ENCODE results near the gene TEX2. TPM values are rescaled to one million over a fixed set of nuclear protein-coding genes. Genes with fewer than 3 reads are reported as not detected.
"Not testable (repeated sequence)": the region's sequence is repeated elsewhere in the genome, so short reads cannot be mapped to it uniquely, and the experiment has no call there.

The TEX2 gene
- total RNA-seq, 1 experiment from 2014 or later, result 29.6 TPM

- DNase-seq (ENCODE audit: low read depth, low spot score), result no peak
Observed at GRCh38 chr17:64245218-64246145, 17.6 kb downstream of the TEX2 start.

GRCh38 chr17:64244165-64244564, 18.9 kb downstream of the TEX2 start:
- in situ Hi-C loops (cut with HindIII; ENCODE audit: low pct_unique_long_range_greater_than_20kb, low sequenced_read_pairs), result no loop called here
- no peak for DNase-seq (ENCODE audit: low read depth, low spot score)

More at GRCh38 chr17:64245218-64246145, 17.6 kb downstream of the TEX2 start:
- in situ Hi-C loops (cut with HindIII; ENCODE audit: low pct_unique_long_range_greater_than_20kb, low sequenced_read_pairs), result no loop called here

GRCh38 chr17:64243340-64243739, 19.7 kb downstream of the TEX2 start:
- DNase-seq (ENCODE audit: low read depth, low spot score), result no peak
- in situ Hi-C loops (cut with HindIII; ENCODE audit: low pct_unique_long_range_greater_than_20kb, low sequenced_read_pairs), result no loop called here

DNA sequence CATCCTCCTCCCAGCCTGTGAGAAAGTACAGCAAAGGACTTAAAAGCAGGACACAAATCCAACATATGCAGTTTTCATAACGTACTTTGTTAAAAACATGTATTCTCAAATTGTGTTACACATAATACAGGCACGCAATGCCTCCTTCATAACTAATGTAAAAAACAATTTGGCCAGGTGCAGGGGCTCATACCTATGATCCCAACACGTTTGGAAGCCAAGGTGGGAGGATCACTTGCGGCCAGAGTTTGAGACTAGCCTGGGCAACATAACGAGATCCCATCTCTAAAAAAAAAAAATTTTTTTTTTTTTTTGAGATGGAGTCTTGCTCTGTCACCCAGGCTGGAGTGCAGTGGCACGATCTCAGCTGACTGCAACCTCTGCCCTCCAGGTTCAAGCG, 20.4 kb downstream of the TEX2 start:
- DNase-seq (ENCODE audit: low read depth, low spot score), result no peak
- in situ Hi-C loops (cut with HindIII; ENCODE audit: low pct_unique_long_range_greater_than_20kb, low sequenced_read_pairs), result no loop called here

DNA sequence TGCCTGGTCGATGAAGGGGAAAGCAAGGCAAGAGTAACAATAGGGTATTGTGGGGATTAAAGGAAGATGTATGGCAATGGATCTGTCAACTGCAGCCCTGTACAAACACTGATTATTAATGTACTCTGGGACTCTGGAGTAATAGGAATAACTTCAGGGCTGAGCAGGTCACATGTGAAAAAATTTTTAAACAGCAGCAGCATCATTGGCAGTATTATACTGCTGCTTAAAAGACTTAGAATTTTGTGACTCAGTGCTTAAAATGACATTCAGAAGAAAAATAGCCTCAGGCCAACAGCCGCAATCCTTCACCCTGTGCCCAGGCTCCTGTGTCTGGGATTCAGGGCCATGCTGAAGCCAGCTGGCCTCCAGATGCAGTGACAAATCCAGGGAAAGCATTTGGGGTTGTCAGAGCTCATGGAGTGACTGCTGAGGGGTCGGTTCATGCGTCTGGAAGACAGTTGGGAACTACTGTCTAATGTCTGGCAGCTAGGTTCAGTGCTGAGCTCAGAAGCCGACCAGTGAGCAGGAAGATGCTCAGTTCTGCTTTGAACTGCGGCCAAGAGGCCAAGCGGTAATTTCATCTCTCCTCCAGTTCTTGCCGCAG, 22.2 kb downstream of the TEX2 start:
- DNase-seq (ENCODE audit: low read depth, low spot score), result peak; percentile 38
- in situ Hi-C loops (cut with HindIII; ENCODE audit: low pct_unique_long_range_greater_than_20kb, low sequenced_read_pairs), result no loop called here

GRCh38 chr17:64240261-64240740, 22.8 kb downstream of the TEX2 start:
- in situ Hi-C loops (cut with HindIII; ENCODE audit: low pct_unique_long_range_greater_than_20kb, low sequenced_read_pairs), result no loop called here
- no peak for DNase-seq (ENCODE audit: low read depth, low spot score)

DNA sequence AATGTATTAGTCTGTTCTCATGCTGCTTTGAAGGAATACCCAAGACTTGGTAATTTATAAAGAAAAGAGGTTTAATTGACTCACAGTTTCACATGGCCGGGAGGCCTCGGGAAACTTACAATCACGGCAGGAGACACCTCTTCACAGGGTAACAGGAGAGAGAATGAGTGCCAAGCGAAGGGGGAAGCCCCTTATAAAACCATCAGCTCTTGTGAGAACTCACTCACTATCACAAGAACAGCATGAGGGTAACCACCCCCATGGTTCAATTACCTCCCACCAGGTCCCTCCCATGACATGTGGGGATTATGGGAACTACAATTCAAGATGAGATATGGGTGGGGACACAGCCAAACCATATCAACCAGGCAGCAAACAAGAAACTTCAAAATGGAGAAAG, 24.6 kb downstream of the TEX2 start:
- DNase-seq (ENCODE audit: low read depth, low spot score); in situ Hi-C loops (cut with HindIII; ENCODE audit: low pct_unique_long_range_greater_than_20kb, low sequenced_read_pairs): not testable (repeated sequence)

DNA sequence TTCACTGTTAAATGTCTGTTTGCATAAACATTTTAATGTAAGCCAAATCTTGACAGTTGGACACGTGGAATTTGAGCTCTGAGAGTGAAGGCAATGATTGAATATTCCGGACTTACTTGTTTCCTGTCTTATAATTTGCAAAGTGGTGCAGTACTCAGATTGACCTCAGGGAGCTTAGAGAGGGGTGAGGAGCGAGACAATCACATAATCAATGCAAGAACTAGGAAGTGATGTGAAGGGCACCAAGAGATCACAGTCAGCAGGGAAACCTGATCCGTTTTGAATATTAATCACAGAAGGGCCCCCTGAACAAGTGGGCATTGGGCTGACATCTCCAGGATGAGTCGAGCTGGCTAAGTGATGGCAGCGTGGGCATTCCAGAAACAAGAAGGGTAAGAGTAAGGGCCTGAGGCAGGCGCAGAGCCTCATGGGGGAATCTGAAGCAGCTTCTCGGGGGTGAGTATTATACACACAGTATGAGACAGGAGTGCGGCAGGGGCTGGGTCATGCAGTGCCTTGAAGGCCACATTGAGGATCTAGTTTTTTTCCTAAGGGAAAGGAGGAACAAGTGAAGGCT, 26.1 kb downstream of the TEX2 start:
- DNase-seq (ENCODE audit: low read depth, low spot score), result peak; percentile 64

GRCh38 chr17:64234961-64235360, 28.1 kb downstream of the TEX2 start:
- DNase-seq (ENCODE audit: low read depth, low spot score), result no peak
- in situ Hi-C loops (cut with HindIII; ENCODE audit: low pct_unique_long_range_greater_than_20kb, low sequenced_read_pairs), result no loop called here

More for the DNA sequence above, 26.1 kb downstream of the TEX2 start:
- in situ Hi-C loops (cut with HindIII; ENCODE audit: low pct_unique_long_range_greater_than_20kb, low sequenced_read_pairs), result no loop called here

DNA sequence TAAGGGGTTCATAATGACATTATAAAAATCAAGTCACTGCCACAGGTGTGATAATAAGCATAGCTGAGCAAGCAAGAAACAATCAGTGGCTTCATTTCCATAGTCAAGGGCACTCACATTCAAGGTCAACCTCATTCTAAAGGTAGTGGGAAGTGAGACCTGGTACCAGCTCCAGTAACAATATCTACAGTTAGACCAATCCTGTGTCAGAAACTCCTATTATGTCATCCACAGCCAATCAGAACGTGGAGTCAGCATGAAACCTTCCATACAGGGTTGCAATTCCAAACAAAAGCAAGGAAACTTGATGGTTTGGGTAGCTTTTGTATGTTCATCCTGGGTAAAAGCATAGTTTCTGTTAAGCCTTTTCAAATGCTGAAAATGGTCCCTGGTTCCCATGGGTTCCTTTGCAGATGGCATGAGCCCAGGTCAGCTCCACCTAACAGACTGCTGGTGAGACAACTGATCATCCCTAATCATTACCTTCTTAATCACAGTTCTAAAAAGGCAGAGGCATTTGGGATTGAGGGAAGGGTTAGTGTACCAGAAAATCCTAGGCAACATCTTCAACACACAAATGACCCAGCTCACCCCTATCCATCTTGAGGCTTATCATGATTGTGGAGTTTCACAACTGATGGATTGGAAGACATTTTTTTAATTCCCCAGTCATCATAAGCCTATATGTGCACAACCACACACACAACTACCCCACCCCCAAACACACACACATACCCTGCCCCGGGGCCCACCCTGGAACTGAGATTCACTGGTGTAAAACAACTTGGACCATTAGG, 30.4 kb downstream of the TEX2 start:
- in situ Hi-C loops (cut with HindIII; ENCODE audit: low pct_unique_long_range_greater_than_20kb, low sequenced_read_pairs), result no loop called here
- peak; percentile 26 for DNase-seq (ENCODE audit: low read depth, low spot score)

GRCh38 chr17:64231567-64232141, 31.4 kb downstream of the TEX2 start:
- DNase-seq (ENCODE audit: low read depth, low spot score), result no peak
- in situ Hi-C loops (cut with HindIII; ENCODE audit: low pct_unique_long_range_greater_than_20kb, low sequenced_read_pairs), result no loop called here

DNA sequence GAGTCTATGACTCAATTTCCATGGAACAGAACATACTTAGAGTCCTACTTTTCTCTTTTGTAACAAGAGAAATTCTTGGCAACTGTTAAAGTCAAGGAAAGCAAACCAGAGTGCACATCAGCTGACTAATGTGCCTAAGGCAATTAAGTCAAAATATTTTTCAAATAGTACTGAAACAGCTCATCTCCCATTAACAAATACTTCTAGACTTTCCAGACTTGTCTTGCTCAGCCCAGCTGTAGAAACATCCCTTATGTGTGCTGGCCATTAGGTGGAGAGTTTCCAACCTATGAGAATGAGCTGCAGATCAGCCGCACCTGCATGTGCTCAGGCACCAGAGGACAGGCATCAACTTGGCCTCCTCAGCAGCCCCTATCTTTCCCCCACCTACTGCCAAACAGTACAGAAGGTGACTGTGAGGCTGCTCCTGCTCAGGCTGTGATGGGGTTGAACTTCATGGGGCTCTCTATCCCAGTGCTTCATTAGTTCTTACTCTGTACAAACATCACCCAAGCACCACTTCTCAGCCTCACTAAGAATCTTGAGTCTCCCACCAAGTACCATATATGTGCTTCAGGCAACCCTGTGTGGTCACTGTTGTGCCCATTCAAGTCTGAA, 32.2 kb downstream of the TEX2 start:
- in situ Hi-C loops (cut with HindIII; ENCODE audit: low pct_unique_long_range_greater_than_20kb, low sequenced_read_pairs), result no loop called here
- no peak for DNase-seq (ENCODE audit: low read depth, low spot score)

- no peak for DNase-seq (ENCODE audit: low read depth, low spot score)
- in situ Hi-C loops (cut with HindIII; ENCODE audit: low pct_unique_long_range_greater_than_20kb, low sequenced_read_pairs), result no loop called here
Observed at GRCh38 chr17:64229815-64230728, 33.0 kb downstream of the TEX2 start.

- in situ Hi-C loops (cut with HindIII; ENCODE audit: low pct_unique_long_range_greater_than_20kb, low sequenced_read_pairs), result no loop called here
- no peak for DNase-seq (ENCODE audit: low read depth, low spot score)
Observed at GRCh38 chr17:64226132-64226531, 36.9 kb downstream of the TEX2 start.

DNA sequence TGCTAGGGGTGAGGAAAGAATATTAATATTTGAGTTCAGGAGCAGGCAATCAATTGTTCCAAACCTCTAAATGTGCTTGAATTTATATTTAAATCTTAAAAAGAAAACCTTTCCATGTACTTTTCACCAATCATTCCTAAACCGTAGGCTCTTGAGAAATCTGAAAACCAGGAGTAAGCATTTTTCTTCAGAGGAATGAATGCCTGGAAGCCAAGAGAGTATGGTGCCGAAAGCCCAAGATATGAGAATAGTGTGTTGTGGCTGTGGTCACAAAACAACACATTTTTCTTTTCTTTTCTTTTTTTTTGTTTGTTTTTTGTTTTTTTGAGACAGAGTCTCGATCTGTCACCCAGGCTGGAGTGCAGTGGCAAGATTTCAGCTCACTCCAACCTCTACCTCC, 37.6 kb downstream of the TEX2 start:
- DNase-seq (ENCODE audit: low read depth, low spot score), result no peak
- in situ Hi-C loops (cut with HindIII; ENCODE audit: low pct_unique_long_range_greater_than_20kb, low sequenced_read_pairs), result no loop called here

- no peak for DNase-seq (ENCODE audit: low read depth, low spot score)
- in situ Hi-C loops (cut with HindIII; ENCODE audit: low pct_unique_long_range_greater_than_20kb, low sequenced_read_pairs), result no loop called here
Observed at GRCh38 chr17:64223931-64224629, 39.0 kb downstream of the TEX2 start.
